Stimulated activated CD8-positive, alpha-beta memory T cell treated with anti-CD3 and anti-CD28 coated beads, Interleukin-2, amount 100 ng/mL, for 1 hour (primary cell): ENCODE results near the gene NVL.
"Not testable (repeated sequence)": the region's sequence is repeated elsewhere in the genome, so short reads cannot be mapped to it uniquely, and the experiment has no call there.

Source experiments
- DNase-seq, 2 donors: peaks; one replicate each; pipeline ENCODE4 v3.0.0-alpha.2; 2020; ENCODE audit warnings: low read depth in 2 of 2

Gene NVL

DNA sequence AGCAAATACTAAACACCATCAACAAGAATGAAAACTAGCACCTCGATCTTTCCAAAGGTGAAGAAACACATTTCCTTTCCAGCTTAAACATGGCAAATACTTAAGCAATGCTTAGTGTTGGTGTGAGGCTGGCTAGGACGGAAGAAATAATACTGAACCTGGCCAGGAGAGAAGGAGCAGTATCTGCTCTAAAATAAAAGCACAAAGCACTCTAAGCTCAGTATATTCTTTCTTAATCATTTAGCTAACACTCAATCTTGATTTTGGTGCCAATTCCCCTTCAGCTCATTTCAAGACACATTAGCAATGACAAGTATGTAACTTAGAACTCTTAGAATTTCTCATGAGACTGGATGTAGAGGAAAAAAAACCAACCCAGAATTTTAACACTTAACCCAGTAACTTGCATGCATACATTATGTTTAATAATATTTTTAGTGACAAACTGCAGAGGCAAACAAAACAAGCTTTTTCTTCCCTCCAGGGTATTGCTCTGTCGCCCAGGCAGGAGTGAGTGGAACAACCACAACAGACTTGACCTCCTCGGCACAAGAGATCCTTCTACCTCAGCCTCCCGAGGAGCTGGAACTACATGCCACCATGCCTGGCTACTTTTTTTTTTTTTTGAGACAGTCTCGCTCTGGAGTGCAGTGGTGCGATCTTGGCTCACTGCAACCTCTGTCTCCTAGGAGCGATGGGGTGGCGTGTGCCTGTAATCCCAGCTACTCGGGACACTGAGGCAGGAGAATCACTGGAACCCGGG is 92.7 kb downstream of the NVL start:
- DNase-seq = no peak

DNA sequence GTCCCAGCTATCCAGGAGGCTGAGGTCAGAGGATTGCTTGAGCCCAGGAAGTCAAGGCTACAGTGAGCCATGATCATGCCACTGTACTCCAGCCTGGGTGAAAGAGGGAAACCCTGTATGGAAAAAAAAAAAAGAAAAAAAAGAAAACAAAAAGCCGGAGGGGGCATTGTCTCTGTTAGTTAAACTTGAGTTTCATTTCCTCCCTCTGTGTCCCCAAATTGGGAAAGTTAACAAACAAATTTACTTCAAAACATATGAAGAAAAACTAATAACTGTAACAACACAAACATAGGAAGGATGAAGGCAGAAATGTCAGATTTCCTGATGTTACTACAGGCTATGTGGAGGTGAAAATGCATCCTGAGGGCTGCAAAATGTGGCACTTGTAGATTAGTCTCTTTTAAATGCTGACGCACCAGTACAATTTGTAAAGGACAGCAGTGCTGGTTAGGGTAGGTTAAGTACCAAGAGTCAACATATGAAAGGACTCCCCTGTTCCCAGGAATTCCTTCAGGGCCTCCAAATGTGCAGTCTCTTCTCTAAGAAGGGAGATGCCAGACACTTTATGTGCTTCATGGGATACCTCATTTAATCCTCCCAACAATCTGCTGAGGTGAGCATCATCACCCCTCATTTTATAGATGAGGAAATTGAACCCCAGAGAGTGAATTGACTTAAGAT is 94.0 kb downstream of the NVL start:
- no peak for DNase-seq

DNA sequence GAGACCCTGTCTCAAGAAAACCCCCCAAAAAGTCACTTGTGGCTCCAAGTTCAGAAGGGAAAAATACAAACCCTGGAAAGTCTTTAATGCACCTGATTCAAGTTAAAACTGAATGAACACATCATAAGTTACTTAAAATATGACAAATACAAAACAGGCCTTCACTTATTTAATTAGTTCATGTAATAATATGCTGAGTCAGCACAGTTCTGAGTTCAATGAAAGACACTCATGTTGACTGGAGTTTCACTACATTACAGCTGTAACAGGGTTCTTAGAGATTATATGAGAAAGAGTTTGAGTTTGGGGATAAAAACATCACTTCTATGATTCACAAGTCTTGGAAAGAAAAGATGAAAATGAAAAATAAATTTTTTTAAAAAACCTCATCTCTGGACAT is 96.0 kb downstream of the NVL start:
- no peak for DNase-seq

DNA sequence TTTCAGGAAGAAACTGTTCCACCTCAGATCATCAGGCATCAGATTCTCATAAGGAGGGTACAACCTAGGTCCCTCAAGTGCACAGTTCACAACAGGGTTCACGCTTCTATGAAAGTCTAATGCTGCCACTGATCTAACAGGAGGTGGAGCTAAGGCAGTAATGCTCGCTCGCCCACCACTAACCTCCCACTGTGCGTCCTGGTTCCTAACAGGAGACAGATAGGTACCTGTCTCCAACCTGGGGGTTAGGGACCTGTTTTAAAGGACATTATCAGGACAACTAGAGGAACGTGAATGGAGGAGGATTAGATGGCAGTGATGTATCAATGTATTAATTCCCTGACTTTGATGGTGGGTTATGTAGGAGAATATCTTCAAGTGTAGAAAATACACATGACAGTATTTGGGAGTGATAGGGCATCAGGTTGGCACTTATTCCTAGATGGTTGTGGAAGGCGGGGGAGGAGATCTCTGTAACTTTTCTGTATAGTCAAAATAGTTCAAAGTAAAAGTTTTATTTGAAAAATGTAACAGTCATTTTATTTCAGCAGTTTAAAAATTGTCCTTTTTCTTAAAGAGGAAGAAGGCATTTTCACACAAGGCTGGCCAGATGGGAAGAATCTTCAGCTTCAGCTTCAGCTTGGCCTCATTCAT is 103.0 kb downstream of the NVL start:
- no peak for DNase-seq

DNA sequence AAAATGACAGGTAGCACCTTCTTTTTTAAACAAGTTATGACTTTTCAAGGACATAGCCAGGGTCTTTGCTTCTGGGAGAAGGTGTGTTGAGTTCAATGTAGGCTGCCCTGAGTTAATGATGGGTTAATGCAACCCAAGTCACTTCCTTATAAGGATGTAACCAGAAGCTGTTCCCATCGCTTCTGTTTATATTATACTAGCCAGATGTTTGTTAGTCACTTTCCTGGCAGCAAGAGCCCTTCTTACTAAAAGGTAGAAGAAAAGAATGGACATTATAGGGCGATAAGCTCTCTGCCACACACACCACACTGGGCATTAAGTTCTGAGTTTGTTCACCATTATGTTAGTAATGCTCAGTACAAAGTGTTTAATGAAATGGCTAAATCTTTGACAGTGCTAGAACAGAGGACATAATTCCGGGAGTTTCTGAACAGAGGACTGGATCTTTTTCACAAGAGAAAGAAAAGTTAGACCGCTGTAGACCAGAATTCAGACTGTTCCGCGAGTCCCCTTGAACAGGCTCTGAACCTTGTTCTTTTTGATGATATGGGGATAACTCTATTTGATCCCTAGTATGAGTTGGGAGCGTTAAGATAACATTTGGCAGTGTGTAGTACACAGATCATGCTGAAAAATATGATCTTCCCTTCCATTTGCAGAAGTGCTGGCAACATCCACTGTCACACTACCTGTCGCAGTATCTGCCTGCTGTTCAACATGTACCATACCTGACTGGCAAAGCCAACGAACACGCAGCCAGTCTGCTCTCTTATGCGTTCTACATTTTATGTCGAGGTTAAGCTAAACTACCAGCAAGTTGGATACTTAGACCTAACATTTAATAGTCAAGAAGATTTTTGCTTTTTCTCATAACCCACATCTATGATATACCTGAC is 105.9 kb downstream of the NVL start:
- no peak for DNase-seq

DNA sequence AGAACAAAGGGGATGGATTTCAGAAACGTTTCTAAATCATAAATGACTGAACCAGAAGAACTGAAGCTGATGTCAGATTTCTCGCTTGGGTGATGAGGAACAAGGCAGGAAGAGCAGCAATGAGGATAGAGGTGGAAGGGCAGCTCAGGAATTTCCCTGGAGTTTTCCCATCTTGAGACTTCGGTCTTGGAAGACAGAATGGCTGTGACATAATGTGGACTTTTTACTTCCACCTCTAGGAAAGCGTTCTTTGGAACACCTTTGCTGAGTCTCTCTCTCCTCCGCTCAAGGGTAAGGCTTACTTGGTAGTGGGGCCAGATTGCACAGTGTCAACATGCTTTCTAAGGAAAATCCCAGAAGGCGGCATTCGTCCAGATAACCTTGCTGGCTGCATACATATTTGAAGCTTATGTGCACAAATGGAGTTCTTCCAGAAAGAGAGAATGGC is 110.3 kb downstream of the NVL start:
- DNase-seq = no peak

DNA sequence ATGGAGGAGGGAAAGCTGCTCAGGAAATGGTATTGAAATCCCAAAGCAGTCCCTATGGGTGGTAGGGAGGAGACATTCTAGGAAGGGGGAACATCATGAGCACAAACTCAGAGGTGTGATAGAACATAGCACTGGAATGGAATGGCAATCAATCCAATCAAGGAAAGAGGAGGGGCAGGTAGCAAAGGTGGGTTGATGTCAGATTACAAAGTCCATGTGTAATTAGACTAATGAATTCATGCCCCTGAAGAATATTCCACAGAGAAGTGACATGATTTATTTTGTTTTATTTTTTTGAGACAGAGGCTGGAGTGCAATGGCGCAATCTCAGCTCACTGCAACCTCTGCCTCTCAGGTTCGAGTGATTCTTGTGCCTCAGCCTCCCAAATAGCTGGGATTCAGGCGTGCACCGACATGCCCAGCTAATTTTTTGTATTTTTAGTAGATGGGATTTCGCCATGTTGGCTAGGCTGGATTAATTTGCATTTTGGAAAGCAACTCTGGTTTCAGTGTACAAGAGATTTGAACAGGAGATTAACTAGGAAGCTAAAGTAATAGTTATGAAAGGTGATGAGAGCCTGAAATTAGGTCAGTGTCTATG is 110.9 kb downstream of the NVL start:
- DNase-seq = no peak

DNA sequence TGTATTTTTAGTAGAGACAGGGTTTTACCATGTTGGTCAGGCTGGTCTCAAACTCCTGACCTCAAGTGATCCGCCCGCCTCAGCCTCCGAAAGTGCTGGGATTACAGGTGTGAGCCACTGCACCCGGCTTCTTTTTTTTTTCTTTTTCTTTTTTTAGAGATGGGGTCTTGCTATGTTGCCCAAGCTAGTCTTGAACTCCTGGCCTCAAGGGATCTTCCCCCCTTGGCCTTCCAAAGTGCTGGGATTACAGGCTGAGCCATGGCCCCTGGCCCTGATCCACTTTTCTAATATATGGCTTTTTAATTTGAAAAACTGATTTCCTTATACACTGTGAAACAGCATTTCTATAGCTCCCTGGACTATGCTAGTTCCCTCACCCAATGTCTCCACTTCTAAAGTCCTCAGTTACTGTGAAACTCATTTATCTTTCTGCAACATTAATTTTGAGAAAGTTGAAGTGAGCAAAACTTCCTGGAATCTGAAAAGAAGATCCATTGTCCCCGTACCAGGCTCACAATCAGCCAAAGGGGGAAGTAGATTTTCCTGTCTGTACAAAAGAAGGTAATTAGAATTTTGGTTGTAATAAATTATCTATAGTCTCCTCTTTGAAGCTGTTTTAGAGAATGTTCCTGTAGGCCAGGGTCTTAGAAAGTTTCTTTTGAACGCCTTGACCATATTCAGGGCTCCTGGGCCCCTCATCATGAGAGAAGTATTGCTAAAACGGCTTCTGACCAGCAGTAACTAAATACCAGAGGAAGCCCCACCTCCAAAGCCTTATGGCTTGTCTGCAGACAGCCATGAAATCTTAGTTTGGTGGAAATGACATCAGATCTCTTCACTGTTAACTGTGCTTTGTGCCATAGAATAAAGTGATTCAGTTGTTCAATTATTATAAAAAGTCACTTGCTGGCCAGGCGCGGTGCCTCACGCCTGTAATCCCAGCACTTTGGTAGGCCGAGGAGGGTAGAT is 112.0 kb downstream of the NVL start:
- DNase-seq = no peak

DNA sequence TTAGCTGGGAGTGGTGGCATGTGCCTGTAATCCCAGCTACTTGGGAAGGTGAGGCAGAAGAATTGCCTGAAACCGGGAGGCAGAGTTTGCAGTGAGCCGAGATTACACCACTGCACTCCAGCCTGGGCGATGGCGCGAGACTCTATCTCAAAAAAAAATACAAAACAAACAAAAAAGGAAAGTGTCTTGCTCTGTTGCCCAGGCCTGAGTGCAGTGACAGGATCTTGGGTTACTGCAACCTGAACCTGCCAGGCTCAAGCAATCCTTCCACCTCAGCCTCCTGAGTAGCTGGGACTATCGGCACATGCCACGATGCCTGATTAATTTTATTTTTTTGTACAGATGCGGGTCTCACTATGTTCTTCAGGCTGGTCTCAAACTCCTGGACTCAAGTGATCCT is 113.6 kb downstream of the NVL start:
- no peak for DNase-seq

DNA sequence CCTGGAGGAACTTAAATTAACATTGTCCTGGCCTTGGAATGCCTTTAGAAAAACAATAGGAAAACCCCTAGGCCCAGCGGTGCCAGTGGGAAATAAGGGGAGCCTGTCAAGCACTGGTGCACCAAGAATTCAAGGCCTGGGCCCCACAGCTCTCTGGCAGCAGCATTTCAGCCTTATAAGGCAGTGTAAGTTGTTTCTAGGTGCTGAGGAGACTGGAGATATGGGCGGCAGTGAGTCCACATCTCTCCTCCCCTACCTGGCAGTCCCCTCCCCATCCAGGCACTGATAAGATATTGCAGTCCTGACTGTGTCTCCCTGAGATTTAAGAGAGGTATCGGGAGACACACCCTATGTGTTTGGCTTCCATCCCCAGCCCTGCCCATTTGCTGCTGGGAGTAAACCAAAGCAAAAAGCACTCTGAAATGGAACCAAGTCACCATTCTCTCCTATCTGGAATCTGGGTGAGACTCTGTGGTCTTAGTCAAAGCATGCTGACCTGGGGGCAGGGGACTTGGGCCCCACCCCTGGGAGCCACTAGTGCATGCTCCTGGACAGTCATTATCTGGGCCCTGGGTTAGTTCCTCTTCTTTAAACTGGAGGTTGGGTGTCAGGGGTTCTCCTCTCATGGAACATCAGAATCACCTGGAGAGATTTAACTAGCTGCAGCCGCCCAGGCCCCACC is 116.4 kb downstream of the NVL start:
- DNase-seq = no peak

DNA sequence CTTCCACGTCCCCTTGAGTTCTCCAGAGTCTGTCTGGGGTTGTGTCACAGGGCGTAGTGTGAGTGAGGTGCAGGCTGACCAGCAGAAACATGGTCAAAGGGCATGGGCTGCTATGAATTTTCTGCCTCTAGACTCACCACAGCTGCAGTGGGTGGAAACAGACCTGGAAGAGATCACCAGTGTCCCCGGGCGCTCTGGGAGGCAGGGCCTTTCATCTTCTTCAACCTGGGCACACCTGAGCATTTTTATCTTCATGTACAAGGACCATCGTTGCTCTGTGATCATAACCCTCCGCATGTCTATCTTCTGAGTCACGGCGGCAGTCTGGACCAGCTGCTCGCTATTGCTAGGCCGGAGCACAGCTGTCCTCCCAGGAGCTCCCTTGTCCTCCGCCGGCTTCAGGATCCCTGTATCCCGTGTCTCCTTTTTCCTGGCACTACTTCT is 117.3 kb downstream of the NVL start:
- DNase-seq = no peak

DNA sequence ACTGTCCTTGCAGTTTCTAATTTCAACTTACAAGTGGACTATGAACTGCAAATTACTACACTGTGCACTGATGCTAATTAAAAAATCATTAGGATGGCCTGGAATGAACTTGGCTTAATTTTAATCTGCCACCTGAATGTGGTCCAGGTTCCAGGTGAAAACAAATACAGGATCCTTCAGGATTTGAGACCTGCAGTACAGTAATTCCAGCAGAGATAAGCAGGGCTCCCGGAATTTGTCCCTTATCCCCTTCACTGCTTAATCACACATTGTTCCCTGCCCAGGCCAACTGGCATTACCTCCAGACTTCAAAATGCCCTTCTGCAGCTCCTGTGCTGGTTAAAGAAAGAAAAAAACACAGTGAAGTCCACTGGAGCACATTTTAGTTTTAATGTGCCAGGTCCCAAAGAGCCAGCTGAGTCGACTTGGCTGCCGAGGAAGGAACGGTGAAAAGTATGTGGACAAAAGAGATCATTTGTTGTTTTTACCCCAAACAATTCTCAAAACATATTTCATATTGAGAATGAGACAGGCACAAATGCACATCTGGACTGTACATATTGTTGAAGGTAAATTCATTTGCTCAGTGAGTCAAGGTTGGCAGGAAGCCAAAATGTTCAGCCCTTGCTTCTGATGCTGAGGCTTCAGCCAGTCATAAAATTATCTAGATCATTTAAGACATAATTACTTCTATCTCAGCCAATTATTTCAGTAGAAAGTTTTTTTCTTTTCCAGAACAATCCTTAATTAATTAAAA is 118.6 kb downstream of the NVL start:
- DNase-seq = no peak

DNA sequence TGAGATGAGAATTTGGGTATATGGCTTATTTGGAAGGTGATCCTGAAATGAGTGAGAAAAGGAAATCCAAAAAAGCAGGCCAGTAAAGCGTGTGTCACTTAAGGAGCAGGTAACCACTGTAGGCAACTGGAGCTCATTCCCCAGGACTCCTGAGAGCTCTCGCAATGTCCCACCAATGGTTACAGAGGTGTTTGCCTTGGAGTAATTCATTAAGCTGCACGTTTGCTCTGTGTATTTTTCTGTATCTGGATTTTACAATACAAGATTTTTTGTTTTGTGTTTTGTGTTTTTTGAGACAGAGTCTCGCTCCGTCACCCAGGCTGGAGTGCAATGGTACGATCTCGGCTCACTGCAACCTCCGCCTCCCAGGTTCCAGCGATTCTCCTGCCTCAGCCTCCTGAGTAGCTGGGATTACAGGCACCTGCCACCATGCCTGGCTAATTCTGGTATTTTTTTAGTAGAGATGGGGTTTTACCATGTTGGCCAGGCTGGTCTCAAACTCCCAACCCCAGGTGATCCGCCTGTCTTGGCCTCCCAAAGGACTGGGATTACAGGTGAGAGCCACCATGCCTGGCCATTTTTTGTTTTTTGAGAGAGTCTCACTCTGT is 123.9 kb downstream of the NVL start:
- not testable (repeated sequence) for DNase-seq

DNA sequence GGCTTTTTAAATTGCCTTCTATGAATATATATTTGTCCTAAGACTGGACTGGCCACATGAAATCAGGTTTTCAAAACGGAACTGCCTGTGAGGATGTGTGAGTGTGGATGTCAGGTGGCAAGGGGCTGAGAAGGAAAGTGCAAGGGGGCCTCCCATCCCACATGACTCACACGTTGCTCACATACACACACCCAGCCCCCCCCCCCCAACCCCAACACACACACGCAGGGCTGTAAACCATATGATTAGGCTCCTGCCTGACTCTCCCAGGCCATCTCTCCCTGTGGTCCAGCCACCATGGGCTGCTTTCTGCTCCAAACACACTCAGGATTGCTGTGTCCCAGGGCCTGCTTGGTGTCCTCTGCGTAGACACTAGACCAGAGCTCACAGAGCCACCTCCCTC is 124.5 kb downstream of the NVL start:
- no peak for DNase-seq

DNA sequence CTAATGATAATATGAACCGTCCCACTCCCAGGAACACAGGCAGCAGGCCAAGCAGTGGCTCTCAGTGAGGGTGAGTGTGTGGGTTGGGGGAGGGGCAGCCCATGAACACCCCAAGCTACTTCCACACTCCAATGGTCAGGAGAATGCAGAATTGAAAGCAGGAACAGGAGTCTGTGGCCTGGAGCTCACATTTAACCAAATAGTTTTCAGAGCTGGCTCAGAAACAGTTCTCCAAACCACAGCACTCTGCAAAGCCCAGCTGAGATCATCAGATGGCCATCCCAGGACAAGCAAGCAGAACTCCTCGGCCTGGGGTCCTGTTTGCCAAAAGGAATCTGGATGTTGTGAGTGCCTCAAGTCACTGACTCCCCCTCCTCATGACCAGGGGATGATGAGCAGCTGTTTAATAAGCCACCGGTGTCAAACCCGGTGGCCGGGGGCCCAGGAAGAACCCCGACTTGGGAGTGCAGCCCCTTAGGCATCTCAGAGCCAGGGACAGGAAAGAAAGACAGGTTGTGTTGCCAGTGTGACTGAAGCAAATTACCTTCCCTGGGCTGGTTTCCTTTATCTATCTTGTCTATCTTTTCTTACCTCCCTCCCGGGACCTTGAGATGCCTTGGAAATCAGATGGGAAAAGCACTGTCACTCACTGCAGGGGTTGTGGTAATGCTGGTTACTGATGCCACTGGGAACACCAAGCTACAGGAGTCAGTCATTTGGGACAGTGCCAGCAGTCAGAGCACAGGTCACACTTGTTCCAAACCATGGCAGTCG is 126.5 kb downstream of the NVL start:
- no peak for DNase-seq

DNA sequence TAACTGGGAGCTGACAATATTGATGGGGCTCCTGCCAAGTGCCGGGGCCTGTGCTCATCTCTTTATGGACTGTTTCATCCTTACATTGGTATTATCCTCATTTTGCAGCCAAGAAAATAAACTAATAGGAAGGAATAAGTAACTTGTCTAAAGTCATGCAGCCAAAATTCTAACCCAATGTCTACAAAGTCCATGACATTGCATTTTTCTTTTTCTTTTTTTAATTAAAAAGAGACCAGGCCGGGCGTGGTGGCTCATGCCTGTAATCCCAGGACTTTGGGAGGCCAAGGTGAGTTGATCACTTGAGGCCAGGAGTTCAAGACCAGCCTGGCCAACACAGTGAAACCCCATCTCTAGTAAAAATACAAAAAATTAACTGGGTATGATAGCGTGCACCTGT is 128.1 kb downstream of the NVL start:
- no peak for DNase-seq

DNA sequence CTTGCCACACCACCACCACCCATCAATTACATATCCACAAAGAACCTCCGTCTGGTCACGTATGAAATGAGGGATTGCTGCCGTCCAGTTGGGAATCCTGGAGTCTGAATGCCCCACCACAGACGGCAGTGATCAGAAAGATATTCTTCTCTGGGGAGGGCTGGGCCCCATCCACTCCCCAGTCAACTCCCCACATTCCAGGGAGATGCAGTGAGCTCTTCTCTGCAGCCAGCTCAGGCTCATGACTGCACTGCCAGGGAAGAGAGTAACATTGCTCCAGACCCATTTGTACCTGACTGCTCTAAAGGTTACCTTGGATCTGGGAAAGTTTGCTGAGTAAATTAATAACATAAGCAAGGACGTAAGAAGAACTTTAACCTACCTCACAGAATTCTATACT is 128.6 kb downstream of the NVL start:
- no peak for DNase-seq

DNA sequence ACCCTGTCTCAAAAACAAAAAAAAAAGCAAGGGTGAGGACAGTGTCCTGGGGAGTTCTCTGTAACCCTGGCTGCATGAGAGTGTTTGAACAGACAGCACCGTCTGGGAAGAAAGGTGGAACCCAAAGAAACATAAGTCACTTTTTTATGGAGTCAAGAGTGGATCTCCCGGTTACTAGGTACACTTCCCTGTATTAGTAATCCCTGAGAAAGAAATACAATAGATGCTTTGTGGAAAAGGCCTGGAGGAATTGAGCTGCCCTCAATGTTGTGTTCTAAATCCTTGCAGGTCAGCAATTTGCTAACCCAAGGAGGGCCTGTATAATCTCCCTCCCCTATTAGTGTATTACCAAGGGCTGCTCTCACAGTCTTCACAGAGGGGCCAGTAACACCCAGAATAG is 130.3 kb downstream of the NVL start:
- DNase-seq = no peak
